ENCODE results near the gene ZZZ3. TPM values are rescaled to one million over a fixed set of nuclear protein-coding genes. Genes with fewer than 3 reads are reported as not detected.
"Not testable (repeated sequence)": the region's sequence is repeated elsewhere in the genome, so short reads cannot be mapped to it uniquely, and the experiment has no call there.

Gene ZZZ3
- total RNA-seq, 1 experiment from 2014 or later: 77.7 TPM

DNA sequence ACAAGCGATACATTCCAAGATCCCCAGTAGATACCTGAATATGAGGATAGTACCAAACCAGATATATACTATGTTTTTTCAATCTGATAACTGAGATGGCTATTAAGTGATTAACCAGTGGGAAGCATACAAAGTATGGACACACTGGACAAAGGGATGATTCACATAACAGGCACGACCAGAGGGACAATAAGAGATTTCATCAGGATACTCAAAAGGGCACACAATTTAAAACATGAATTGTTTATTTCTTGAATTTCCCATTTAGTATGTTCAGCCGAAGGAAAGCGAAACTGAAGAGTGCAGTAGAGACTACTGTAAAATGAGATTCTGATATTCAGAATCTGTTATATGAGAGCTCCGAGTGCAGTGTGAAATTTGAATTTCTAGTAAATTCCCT, 10.6 kb downstream of the ZZZ3 start:
- peak; percentile 24 for DNase-seq (ENCODE audit: low spot score)

DNA sequence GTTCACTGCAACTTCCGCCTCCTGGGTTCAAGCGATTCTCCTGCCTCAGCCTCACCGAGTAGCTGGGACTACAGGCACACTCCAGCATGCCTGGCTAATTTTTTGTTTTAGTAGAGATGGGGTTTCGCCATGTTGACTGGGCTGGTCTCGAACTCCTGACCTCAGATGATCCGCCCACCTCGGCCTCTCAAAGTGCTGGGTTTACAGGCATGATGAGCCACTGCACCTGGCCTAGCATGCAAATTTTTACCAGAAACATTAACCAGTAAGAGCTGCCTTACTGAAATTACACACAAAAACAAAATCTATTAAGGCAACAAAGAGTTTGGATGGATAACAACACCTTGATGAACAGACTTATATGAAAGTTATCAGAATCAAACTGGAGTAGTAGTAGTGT, 12.1 kb downstream of the ZZZ3 start:
- DNase-seq (ENCODE audit: low spot score): no peak

DNA sequence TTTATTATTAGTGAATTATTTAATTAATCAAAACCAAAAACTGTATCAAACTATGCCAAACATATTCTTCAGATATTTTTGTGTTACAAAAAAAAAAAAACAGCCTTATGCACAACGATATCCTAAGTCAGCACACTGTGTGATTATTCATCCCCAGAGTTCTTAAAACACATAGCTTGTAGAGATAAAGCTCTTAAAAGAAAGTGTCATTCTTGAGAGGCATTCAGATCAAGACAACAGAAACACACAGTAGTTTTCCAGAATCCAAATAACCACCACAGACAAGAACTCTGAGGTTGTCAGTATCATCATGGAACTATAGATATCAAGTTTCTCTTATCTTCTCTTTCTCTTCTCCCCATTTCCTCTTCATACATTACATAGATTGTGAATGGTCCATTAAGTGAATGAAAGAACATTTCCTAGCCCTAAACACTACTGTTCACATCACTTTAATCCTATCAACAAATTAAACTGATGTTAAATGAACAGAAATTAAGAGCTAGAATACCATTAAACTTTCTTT, 13.5 kb downstream of the ZZZ3 start:
- no peak for DNase-seq (ENCODE audit: low spot score)

DNA sequence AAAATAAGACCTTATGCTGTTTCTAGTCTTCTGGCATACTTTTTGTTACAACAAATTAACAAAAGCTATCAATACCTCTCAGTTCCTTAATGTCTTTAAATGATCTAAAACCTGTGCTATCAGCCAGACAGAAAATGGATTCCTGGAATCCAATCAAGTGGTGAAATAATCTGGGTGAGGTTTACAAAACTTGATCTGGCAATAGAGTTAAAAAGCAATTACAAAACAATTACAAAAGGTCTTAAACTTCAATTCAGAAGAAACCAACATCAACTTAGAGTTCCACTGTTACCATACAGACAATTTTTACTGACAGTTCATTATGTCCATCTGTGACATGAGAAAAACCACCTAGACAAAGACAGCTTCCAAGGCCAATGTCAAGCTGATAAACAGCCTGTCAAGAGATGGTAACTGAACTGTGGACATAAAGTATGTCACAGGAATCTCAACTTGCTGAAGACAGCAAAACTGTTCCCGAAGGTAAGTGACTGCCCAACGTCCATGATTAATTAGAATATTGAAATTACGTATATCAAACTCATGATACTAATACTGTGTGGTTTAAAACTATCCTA, 17.4 kb downstream of the ZZZ3 start:
- no peak for DNase-seq (ENCODE audit: low spot score)

DNA sequence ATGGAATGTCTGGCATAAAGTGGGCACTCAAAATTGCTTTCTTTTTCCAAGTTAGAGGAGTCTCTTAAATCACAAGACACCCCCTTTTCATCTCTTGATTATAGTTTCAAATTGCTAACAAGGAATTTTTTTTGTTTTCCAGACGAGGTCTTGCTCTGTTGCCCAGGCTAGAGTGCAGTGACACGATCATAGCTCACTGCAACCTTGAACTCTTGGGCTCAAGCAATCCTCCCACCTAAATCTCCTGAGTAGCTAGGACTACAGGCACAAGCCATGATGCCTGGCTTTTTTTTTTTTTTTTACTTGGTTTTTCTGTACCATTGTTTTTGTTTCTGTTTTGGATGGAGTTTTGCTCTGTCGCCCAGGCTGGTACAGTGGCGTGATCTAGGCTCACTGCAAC, 20.8 kb downstream of the ZZZ3 start:
- DNase-seq (ENCODE audit: low spot score): no peak

DNA sequence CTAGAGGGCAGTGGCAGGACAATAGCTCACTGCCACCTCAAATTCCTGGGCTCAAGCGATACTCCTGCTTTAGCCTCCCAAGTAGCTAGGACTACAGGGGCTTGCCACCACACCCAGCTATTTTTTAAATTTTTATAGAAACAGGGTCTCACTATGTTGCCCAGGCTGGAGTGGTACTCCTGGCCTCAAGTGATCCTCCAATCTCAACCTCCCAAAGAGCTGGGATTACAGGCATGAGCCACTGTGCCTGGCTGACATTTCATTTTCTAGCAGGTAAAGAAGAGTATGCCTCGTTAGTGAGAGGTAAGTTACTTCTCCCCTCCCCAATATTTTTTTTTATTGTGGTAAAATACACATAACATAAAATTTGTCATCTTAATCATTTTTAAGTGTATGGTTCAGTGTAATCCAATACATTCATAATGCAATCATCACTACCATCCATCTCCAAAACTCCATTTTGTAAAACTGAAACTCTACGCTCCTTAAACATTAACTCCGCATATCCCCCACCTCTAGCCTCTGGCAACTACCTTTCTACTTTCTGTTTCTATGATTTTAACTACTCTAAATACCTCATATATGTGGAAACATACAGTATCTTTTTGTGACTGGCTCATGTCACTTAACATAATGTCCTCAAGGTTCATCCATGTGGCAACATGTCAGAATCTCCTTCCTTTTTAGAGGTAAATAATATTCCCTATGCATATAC, 22.4 kb downstream of the ZZZ3 start:
- no peak for DNase-seq (ENCODE audit: low spot score)

DNA sequence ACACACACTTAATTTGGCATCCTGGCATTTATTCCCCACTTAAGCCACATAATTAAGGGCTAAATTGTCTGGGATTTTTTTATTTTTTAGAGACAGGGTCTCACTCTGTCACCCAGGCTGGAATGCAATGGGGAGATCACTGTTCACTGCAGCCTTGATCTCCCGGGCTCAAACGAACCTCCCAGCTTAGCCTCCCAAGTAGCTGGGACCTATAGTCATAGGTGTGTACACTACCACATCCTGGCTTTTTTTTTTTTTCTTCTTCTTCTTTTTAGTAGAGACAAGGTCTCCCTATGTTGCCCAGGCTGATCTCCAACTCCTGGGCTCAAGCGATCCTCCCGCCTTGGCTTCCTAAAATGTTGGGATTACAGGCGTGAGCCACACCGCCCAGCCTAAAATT, 24.2 kb downstream of the ZZZ3 start:
- DNase-seq (ENCODE audit: low spot score): no peak

DNA sequence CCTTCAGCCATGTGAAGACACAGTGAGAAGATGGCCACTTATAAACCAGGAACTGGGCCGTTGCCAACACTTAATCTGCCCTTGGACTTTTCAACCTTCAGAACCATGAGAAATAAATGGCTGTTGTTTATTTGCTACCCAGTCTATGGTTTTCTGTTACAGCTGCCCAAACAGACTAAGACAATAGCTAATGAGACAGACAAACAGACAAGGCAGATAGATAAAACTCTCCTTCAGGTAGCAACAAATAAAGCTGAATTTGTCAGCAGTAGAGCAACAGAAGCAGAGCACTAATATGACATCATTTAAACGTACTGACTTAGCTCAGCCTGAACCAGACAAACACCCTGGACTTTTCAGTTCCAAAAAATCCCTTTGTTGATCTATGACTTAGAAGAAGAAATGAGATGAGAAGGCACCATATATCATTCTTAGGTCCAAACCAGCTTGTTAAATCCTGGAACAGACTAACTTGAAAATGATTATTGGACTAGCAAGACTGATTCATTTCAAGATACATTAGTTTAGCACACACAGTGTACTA, 27.0 kb downstream of the ZZZ3 start:
- no peak for DNase-seq (ENCODE audit: low spot score)

DNA sequence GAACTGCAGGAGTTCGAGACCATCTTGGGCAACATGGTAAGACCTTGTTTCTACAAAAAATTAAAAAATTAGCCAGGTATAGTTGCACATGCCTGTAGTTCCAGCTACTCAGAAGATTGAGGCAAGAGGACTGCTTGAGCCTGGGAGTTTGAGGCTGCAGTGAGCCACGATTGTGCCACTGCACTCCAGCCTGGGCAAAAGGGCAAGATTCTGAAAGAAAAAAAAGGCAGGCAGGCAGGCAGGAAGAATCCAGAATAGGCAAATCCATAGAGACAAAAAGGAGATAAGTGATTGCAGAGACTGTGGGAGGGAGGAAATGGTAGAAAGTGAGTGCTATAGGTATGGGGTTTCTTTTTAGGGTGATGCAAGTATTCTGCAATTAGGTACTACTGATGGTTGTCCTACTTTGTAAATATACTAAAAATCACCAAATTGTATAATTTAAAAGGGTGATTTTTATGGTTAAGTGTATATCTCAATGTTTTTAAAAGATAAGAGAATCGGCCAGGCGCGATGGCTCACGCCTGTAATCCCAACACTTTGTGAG, 29.4 kb downstream of the ZZZ3 start:
- no peak for DNase-seq (ENCODE audit: low spot score)

DNA sequence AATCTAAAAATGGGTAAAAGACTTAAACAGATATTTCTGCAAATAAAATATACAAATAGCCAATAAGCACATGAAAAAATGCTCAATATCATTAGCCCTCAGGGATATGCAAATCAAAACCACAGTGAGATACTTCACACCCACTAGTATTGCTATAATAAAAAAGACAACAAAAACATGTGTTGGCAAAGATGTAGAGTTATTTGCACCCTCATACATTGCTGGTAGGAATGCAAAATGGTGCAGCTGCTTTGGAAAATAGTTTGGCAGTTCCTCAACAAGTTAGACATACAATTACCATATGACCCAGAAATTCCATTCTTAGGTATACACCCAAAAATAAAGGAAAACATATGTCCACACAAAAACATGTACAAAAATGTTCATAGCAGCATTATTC, 30.2 kb downstream of the ZZZ3 start:
- no peak for DNase-seq (ENCODE audit: low spot score)

DNA sequence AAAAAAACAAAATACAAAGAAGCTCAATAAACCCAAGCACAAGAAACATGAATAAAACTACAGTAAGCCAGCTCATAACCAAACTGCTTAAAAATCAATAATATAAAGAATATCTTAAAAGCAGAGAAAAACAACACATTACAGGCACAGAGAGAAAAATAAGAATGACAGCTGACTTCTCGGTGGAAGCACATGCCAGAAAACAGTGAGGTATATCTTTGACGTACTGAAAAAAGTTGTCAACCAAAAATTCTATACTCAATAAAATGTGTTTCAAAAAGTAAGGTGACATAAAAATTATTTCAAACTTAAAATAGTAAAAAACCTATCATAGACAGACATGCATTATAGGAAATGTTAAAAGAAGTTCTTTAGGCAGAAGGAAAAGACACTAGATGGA, 33.3 kb downstream of the ZZZ3 start:
- no peak for DNase-seq (ENCODE audit: low spot score)

DNA sequence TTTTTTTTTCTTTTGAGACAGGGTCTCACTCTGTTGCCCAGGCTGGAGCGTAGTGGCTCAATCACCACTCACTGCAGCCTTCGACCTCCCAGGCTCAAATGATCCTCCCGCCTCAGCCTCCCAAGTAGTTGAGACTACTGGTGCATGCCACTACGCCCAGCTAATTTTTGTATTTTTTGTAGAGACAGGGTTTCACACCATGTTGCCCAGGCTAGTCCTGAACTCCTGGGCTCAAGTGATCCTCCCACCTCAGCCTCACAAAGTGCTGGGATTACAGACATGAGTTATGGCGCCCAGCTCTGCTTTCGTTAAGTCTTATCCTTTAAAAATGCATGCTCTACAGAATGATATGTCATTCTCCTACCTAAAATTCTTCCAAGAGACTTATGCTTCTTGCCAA, 36.2 kb downstream of the ZZZ3 start:
- not testable (repeated sequence) for DNase-seq (ENCODE audit: low spot score)

DNA sequence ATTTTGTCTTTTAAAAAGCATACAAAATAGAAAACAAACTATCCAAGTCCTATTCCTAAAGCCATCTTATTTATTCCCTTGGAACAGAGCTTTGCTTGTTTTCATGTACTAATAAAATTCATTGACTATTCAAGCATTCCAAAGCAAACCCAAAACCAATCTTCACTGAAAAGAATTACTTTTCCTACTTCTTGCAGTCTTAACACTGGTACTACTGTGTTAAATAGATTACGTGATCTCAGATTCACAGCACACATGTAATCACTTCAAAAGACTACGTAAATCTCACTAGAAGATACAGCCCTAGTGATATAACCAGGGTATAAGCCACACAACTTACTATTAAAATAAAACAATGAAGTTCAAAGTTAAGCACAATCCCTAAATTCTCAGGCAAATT, 39.0 kb downstream of the ZZZ3 start:
- no peak for DNase-seq (ENCODE audit: low spot score)

DNA sequence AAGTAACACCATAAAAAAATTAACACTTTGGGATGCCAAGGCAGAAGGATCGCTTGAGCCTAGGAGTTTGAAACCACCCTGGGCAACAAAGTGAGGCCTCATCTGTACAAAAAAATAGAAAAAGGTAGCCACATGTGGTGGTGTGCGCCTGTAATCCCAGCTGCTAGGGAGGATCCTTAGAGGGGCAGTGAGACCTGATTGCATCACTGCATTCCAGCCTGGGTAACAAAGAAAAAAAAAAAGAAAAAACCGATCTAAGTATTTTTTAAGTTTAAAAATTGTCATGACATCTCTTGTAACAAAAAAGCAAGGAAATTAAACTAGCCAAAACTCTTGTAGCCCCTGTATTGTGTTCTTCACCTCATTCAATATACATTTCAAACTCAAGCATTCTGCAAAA, 39.5 kb downstream of the ZZZ3 start:
- DNase-seq (ENCODE audit: low spot score): no peak

DNA sequence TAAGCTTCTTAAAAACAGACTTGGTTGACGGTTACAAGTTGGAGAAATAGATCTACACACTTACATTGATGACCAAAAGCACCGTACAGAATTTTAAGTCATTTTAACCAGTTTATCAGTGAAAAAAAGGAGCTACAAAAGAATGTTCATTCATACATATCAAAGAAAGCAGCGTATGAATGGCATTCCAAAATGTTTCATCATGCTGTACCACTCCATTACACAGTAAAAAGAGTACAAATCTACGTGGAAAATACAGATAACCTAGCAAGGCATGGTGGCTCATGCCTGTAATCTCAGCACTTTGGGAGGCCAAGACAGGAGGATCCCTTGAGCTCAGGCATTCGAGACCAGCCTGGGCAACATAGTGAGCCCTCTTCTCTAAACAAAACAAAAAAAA, 40.3 kb downstream of the ZZZ3 start:
- no peak for DNase-seq (ENCODE audit: low spot score)

DNA sequence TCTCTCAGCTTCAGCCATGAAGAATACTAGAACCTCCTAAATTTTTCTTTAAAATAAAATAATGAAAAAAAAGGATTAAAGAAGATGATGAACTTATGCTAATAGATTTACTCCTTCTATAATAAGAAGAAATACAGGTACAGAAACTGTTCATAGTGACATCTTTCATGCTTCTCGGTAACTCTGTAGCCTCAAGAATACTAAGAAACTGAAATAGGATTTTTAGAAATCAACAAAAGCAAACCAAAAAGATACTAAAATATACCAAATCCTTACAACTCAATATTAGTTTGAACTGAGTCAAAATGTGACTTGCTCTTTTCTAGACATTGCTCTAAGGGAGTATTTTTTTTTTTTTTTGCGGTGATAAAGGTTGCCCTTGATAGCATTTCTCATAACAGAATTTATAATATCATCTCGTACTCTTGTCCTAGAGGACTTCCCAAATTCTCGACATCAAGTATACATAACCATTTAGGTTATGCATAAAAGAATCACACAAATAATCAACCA, 42.8 kb downstream of the ZZZ3 start:
- DNase-seq (ENCODE audit: low spot score): no peak

DNA sequence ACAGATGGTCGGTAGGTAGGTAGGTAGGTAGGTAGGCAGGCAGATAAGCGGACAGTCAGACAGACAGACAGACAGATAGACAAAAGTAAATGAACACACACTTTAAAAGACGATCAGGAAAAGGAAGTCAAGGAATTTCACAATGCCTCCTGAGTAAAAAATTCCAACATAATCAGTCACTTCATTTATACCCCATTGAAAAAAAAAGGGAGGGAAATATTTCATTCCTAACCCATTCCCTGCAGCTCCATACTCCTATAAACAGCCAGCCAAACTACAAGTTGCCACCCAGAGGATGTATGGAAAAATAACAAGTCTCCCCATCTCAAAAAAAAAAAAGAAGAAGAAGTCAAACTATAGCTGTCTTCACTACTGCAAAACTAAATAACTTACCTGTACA, 43.4 kb downstream of the ZZZ3 start:
- peak; percentile 22 for DNase-seq (ENCODE audit: low spot score)

DNA sequence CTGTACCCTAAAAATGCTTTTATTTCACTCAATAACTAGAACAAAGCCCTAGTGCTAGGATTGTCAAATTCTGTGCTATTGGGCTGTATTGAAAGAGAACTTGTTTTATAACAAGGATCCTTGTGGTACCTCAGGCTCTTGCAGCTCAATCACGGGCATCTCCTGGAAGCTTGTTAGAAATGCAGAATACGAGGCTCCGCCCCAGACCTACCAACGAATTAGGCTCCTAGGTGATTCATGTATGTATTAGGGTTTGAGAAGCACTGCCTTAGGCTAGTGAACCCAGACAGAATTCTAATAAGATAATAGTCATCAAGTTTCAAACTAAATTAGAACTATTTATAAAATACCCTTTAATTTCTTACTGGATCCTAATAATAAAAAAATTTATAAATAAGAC, 45.6 kb downstream of the ZZZ3 start:
- no peak for DNase-seq (ENCODE audit: low spot score)

Other genes starting within 250 kb of the ZZZ3 start
- 49.6 and 51.0 TPM in 2 replicates for gene USP33, start 77.2 kb upstream of the ZZZ3 start, total RNA-seq (2014; rRNA removed; shearing (Covaris generic))
- 6.7 and 7.4 TPM in 2 replicates for gene MIGA1, start 97.0 kb upstream of the ZZZ3 start, total RNA-seq (2014; rRNA removed; shearing (Covaris generic))
- gene NEXN, start 206.0 kb upstream of the ZZZ3 start, total RNA-seq (2014; rRNA removed; shearing (Covaris generic)): 4.0 and 5.6 TPM in 2 replicates